ENCODE measurements around the gene PPAT. TPM values are rescaled to one million over a fixed set of nuclear protein-coding genes. Genes with fewer than 3 reads are reported as not detected.

Gene PPAT
- total RNA-seq (21.8 and 25.5 TPM in 2 replicates), polyA plus RNA-seq (3.4 and 4.3 TPM in 2 replicates), polyA minus RNA-seq (9.5 and 10.8 TPM in 2 replicates), Bru-seq, nascent RNA (percentile 86 among the genes with signal in this experiment), BruChase-seq, experiment 1, labeled RNA remaining after a 6-hour chase (percentile 74 among the genes with signal in this experiment), BruChase-seq, experiment 2, labeled RNA remaining after a 2-hour chase (percentile 75 among the genes with signal in this experiment)
- polyA plus RNA-seq (2011; cell fraction: cytosol; rRNA removed): 5.2 and 6.4 TPM in 2 replicates
- 8.0 and 11.1 TPM in 2 replicates for polyA plus RNA-seq (2011; cell fraction: nucleus; rRNA removed)
- 13.1 and 15.2 TPM in 2 replicates for polyA plus RNA-seq (2012)
- polyA minus RNA-seq (2011; cell fraction: cytosol; rRNA and poly(A)+ RNA removed): 11.2 TPM
- polyA minus RNA-seq (2011; cell fraction: nucleus; rRNA and poly(A)+ RNA removed): 6.8 and 10.0 TPM in 2 replicates
- long read RNA-seq, transcript PPAT-201 (11 exons, 3,682 nt): major isoform, 42 of 51 reads
- long read RNA-seq, partial matches to known transcripts: 4 of 51 reads
- long read RNA-seq, other reads (novel, unspliced or antisense): 5 of 51 reads

- H2AFZ ChIP-seq (ENCODE audit: low read depth, low read length): peak within 1 kb of the TSS; percentile 98
These were observed at the start of gene PPAT for GRCh38 chr4:56435140-56435926. TSS of gene PPAT (minus strand) at chr4:56435615. CDS start at chr4:56435477, 138 bp downstream.

More at GRCh38 chr4:56435140-56435926, at the start of gene PPAT:
- POLR2A ChIA-PET: interaction anchor here (0.6 to 2.1 kb wide), 9 partner anchors 24 to 487 kb away, joined by 3 to 15 read pairs (median 3); partner anchors contain the start of genes AASDH and CEP135
- no peaks in the 10 kb centered on the region for H4K20me1 ChIP-seq (replicated peaks; ENCODE audit: control insufficient read depth, extremely low read depth, insufficient read depth, low read length)
- H3K9me1 ChIP-seq (replicated peaks; ENCODE audit: control insufficient read depth, extremely low read depth, insufficient read depth, low read length): no peaks in the 10 kb centered on the region
- peaks cover 85% of the 10 kb centered on the region for H3K79me2 ChIP-seq (ENCODE audit: control insufficient read depth, insufficient read depth, low read length)
- H3K4me2 ChIP-seq (ENCODE audit: insufficient read depth, low read length): peak within 1 kb of the TSS; percentile 96
- peak within 1 kb of the TSS; percentile 77 to 86 (median 83) for H3K4me3 ChIP-seq (replicated peaks in 1 of 3; ENCODE audit: insufficient read depth in 1 of 3, low read depth in 1 of 3, low read length in 3 of 3)
- DNase-seq (ENCODE audit: low read depth, low spot score) (peak; percentile 100), FAIRE-seq (no peak)
- peaks cover 19% of the 10 kb centered on the region for H3K4me1 ChIP-seq (ENCODE audit: control insufficient read depth, extremely low read depth, insufficient read depth, low read length)
- CTCF ChIA-PET: interaction anchor here (0.6 to 3.9 kb wide), 8 partner anchors 10 to 1436 kb away, joined by 3 to 27 read pairs (median 7); partner anchors contain the start of genes AASDH and CEP135
- H3K9ac ChIP-seq (replicated peaks; ENCODE audit: extremely low read depth, insufficient read depth, low read length): peak within 1 kb of the TSS; percentile 79
- TF ChIP-seq POLR2AphosphoS5 (IDR thresholded peaks at IDR 0.05; ENCODE audit: insufficient read depth, low read depth, low read length): peak; percentile 76
- TF ChIP-seq MYC (IDR thresholded peaks at IDR 0.05; ENCODE audit: low read depth, low read length): peak; percentile 28
- TF ChIP-seq GATA2 (IDR thresholded peaks at IDR 0.05; ENCODE audit: insufficient read depth, insufficient read length, low read depth, low read length): no peak
- TF ChIP-seq MAX (IDR thresholded peaks at IDR 0.05; ENCODE audit: insufficient read depth, insufficient read length): peak; percentile 89
- peak; percentile 83 for TF ChIP-seq POLR2A (IDR thresholded peaks at IDR 0.05; ENCODE audit: low read depth, low read length)
- TF ChIP-seq CTCF (IDR thresholded peaks at IDR 0.05; ENCODE audit: extremely low read depth in 1 of 2, insufficient read depth in 1 of 2, low read depth in 1 of 2, low read length in 2 of 2): peak in 1 of 2 donors; percentile 25
- dilution Hi-C loops (cut with MboI; ENCODE audit: extremely low pct_ligation_motif_present, low sequenced_read_pairs): no loop called here
- no peaks in the 10 kb centered on the region for H3K9me3 ChIP-seq (replicated peaks; ENCODE audit: control insufficient read depth, insufficient read depth, low read length)
- no TSS peak for BruUV-seq (replicated peaks)
- no peaks in the 10 kb centered on the region for H3K36me3 ChIP-seq (ENCODE audit: control insufficient read depth in 2 of 2, extremely low read depth in 1 of 2, insufficient read depth in 2 of 2, low read length in 2 of 2)
- H3K27ac ChIP-seq (ENCODE audit: insufficient read depth, low read depth, low read length): peak within 1 kb of the TSS; percentile 87
- H3K27me3 ChIP-seq (ENCODE audit: control insufficient read depth in 2 of 2, insufficient read depth in 2 of 2, low read length in 2 of 2): no peaks in the 10 kb centered on the region
- intact Hi-C loops (cut with micrococcal nuclease): loop anchor here (1.0 to 10.0 kb wide), 5 partner anchors 10 to 491 kb away; partner anchors contain the start of genes AASDH, CEP135 and SRP72
